Measurements from ENCODE around the gene ANKRD30A. TPM values are rescaled to one million over a fixed set of nuclear protein-coding genes. Genes with fewer than 3 reads are reported as not detected.

The ANKRD30A gene
- total and polyA plus RNA-seq, 4 donors, result not detected

DNA sequence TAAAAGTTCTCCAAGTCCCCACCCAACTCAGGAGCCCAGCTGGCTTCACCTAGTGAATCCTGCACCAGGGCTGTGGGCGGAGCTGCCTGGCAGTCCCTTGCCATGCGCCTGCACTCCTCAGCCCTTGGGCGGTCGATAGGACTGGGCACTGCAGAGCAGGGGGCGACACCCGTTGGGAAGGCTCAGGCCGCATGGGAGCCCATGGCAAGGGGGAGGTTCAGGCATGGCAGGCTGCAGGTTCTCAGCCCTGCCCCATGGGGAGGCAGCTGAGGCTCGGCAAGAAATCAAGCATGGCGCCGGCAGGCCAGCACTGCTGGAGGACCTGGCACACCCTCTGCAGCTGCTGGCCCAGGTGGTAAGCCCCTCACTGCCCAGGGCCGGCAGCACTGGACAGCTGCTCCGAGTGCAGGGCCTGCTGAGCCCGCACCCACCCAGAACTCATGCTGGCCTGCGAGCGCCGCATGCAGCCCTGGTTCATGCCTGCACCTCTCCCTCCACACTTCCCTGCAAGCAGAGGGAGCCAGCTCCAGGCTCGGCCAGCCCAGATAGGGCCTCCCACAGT lies 149.9 kb downstream of the ANKRD30A start:
- DNase-seq (ENCODE audit: low spot score), result no peak
- H3K36me3 ChIP-seq (ENCODE audit: control insufficient read depth in 4 of 4, insufficient read depth in 3 of 4, low read depth in 1 of 4, low read length in 3 of 4), result no peaks in the 10 kb centered on the region
- TF ChIP-seq, protein P1, sequence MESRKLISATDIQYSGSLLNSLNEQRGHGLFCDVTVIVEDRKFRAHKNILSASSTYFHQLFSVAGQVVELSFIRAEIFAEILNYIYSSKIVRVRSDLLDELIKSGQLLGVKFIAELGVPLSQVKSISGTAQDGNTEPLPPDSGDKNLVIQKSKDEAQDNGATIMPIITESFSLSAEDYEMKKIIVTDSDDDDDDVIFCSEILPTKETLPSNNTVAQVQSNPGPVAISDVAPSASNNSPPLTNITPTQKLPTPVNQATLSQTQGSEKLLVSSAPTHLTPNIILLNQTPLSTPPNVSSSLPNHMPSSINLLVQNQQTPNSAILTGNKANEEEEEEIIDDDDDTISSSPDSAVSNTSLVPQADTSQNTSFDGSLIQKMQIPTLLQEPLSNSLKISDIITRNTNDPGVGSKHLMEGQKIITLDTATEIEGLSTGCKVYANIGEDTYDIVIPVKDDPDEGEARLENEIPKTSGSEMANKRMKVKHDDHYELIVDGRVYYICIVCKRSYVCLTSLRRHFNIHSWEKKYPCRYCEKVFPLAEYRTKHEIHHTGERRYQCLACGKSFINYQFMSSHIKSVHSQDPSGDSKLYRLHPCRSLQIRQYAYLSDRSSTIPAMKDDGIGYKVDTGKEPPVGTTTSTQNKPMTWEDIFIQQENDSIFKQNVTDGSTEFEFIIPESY (IDR thresholded peaks at IDR 0.05), result no peak
- TF ChIP-seq GABPA (IDR thresholded peaks at IDR 0.05 in 1 of 2, conservative IDR thresholded peaks at IDR 0.05 in 1 of 2), result no peak
- no peak for TF ChIP-seq TAF1 (conservative IDR thresholded peaks at IDR 0.05)
- no peak for TF ChIP-seq EGR1 (IDR thresholded peaks at IDR 0.05; ENCODE audit: low read depth in 2 of 2)
- no peak for TF ChIP-seq NR2F2 (IDR thresholded peaks at IDR 0.05)
- TF ChIP-seq, protein P2, sequence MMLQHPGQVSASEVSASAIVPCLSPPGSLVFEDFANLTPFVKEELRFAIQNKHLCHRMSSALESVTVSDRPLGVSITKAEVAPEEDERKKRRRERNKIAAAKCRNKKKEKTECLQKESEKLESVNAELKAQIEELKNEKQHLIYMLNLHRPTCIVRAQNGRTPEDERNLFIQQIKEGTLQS (IDR thresholded peaks at IDR 0.05), result no peak
- no peak for TF ChIP-seq FOXA1 (IDR thresholded peaks at IDR 0.05)
- TF ChIP-seq SP1 (IDR thresholded peaks at IDR 0.05), result no peak
- no peak for TF ChIP-seq HNF4G (IDR thresholded peaks at IDR 0.05)
- no peak for TF ChIP-seq HNF4A (conservative IDR thresholded peaks at IDR 0.05)
- no peak for TF ChIP-seq YY1 (IDR thresholded peaks at IDR 0.05)
- TF ChIP-seq JUND (IDR thresholded peaks at IDR 0.05), result no peak
- no peak overlapping the region for H3K27ac ChIP-seq (ENCODE audit: low read depth in 1 of 2, low read length in 2 of 2)
- H3K9me3 ChIP-seq (ENCODE audit: control insufficient read depth in 4 of 4, low read length in 3 of 4), result peaks cover 0 to 7% (median 0%) of the 10 kb centered on the region in 4 donors
- no peaks in the 10 kb centered on the region for H3K4me1 ChIP-seq (ENCODE audit: control insufficient read depth in 4 of 4, insufficient read depth in 4 of 4, low read length in 3 of 4)
- no peak overlapping the region for H3K4me3 ChIP-seq (ENCODE audit: low read depth in 1 of 3, low read length in 3 of 3)
- 90% methylated on average over 17 of the region's 17 CpGs for WGBS
- H3K9ac ChIP-seq (ENCODE audit: low read depth in 1 of 2, low read length in 2 of 2), result no peak overlapping the region
- no peaks in the 10 kb centered on the region for H3K27me3 ChIP-seq (ENCODE audit: control insufficient read depth in 4 of 4, insufficient read depth in 4 of 4, low read length in 3 of 4)

GRCh38 chr10:37285063-37285462 lies 159.7 kb downstream of the ANKRD30A start:
- Histone ChIP-seq H3K4me3 (ENCODE audit: low read depth in 1 of 3, low read length in 3 of 3) (no peak overlapping the region), H3K27me3 (ENCODE audit: control insufficient read depth in 4 of 4, insufficient read depth in 4 of 4, low read length in 3 of 4) (no peaks in the 10 kb centered on the region), H3K9me3 (ENCODE audit: control insufficient read depth in 4 of 4, low read length in 3 of 4) (peaks cover 0 to 5% (median 0%) of the 10 kb centered on the region in 4 donors), H3K9ac (ENCODE audit: low read depth in 1 of 2, low read length in 2 of 2) (no peak overlapping the region), H3K27ac (ENCODE audit: low read depth in 1 of 2, low read length in 2 of 2) (no peak overlapping the region), H3K36me3 (ENCODE audit: control insufficient read depth in 4 of 4, insufficient read depth in 3 of 4, low read depth in 1 of 4, low read length in 3 of 4) (no peaks in the 10 kb centered on the region), H3K4me1 (ENCODE audit: control insufficient read depth in 4 of 4, insufficient read depth in 4 of 4, low read length in 3 of 4) (no peaks in the 10 kb centered on the region)
- DNase-seq (ENCODE audit: low spot score), result no peak
- TF ChIP-seq FOXA2 (IDR thresholded peaks at IDR 0.05) (no peak), YY1 (IDR thresholded peaks at IDR 0.05) (no peak), NR2F2 (IDR thresholded peaks at IDR 0.05) (no peak), RXRA (IDR thresholded peaks at IDR 0.05) (no peak), RAD21 (IDR thresholded peaks at IDR 0.05) (no peak), JUND (IDR thresholded peaks at IDR 0.05) (no peak), FOXA1 (IDR thresholded peaks at IDR 0.05) (no peak), HNF4G (IDR thresholded peaks at IDR 0.05) (no peak), EGR1 (IDR thresholded peaks at IDR 0.05; ENCODE audit: low read depth in 2 of 2) (no peak)
- TF ChIP-seq, protein P3, sequence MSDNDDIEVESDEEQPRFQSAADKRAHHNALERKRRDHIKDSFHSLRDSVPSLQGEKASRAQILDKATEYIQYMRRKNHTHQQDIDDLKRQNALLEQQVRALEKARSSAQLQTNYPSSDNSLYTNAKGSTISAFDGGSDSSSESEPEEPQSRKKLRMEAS (IDR thresholded peaks at IDR 0.05), result no peak
- TF ChIP-seq, protein P1 (IDR thresholded peaks at IDR 0.05), result no peak
- TF ChIP-seq, protein P2 (IDR thresholded peaks at IDR 0.05), result no peak
- TF ChIP-seq, protein P4, sequence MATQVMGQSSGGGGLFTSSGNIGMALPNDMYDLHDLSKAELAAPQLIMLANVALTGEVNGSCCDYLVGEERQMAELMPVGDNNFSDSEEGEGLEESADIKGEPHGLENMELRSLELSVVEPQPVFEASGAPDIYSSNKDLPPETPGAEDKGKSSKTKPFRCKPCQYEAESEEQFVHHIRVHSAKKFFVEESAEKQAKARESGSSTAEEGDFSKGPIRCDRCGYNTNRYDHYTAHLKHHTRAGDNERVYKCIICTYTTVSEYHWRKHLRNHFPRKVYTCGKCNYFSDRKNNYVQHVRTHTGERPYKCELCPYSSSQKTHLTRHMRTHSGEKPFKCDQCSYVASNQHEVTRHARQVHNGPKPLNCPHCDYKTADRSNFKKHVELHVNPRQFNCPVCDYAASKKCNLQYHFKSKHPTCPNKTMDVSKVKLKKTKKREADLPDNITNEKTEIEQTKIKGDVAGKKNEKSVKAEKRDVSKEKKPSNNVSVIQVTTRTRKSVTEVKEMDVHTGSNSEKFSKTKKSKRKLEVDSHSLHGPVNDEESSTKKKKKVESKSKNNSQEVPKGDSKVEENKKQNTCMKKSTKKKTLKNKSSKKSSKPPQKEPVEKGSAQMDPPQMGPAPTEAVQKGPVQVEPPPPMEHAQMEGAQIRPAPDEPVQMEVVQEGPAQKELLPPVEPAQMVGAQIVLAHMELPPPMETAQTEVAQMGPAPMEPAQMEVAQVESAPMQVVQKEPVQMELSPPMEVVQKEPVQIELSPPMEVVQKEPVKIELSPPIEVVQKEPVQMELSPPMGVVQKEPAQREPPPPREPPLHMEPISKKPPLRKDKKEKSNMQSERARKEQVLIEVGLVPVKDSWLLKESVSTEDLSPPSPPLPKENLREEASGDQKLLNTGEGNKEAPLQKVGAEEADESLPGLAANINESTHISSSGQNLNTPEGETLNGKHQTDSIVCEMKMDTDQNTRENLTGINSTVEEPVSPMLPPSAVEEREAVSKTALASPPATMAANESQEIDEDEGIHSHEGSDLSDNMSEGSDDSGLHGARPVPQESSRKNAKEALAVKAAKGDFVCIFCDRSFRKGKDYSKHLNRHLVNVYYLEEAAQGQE (IDR thresholded peaks at IDR 0.05), result no peak
- WGBS, result 89% methylated on average over 18 of the region's 18 CpGs

All from liver (tissue), 9 donors.